DMS53 treated with DMSO at 0.1 percent for 48 hours (cell line): ENCODE measurements around the gene DTNB.

Experiments
- DNase-seq: peaks from one replicate; lab custom pipeline; 2025; ENCODE audit not compliant: unreplicated experiment; lab: John Stamatoyannopoulos, UW

The DTNB gene

GRCh38 chr2:25592766-25593292 is 80.5 kb downstream of the DTNB start:
- no peak for DNase-seq

- no peak for DNase-seq
These were observed 82.4 kb downstream of the DTNB start for GRCh38 chr2:25590921-25591505.

- no peak for DNase-seq
These were observed 83.6 kb downstream of the DTNB start for GRCh38 chr2:25589676-25590205.

- no peak for DNase-seq
These were observed 84.8 kb downstream of the DTNB start for GRCh38 chr2:25588576-25588975.

GRCh38 chr2:25587361-25587760 is 86.0 kb downstream of the DTNB start:
- no peak for DNase-seq

GRCh38 chr2:25586726-25587144 is 86.6 kb downstream of the DTNB start:
- DNase-seq = no peak

GRCh38 chr2:25585189-25585588 is 88.2 kb downstream of the DTNB start:
- no peak for DNase-seq

GRCh38 chr2:25582077-25582830 is 91.1 kb downstream of the DTNB start:
- DNase-seq = no peak

GRCh38 chr2:25576596-25576995 is 96.8 kb downstream of the DTNB start:
- no peak for DNase-seq

- no peak for DNase-seq
These were observed 100.7 kb downstream of the DTNB start for GRCh38 chr2:25572638-25573037.

GRCh38 chr2:25570161-25570845 is 103.1 kb downstream of the DTNB start:
- DNase-seq = no peak

- no peak for DNase-seq
These were observed 106.0 kb downstream of the DTNB start for GRCh38 chr2:25567406-25567805.

GRCh38 chr2:25566694-25567093 is 106.7 kb downstream of the DTNB start:
- DNase-seq = no peak

GRCh38 chr2:25566094-25566493 is 107.3 kb downstream of the DTNB start:
- no peak for DNase-seq

GRCh38 chr2:25561136-25561850 is 112.1 kb downstream of the DTNB start:
- DNase-seq = no peak

GRCh38 chr2:25559148-25559547 is 114.2 kb downstream of the DTNB start:
- no peak for DNase-seq

- DNase-seq = no peak
These were observed 115.1 kb downstream of the DTNB start for GRCh38 chr2:25558262-25558661.

GRCh38 chr2:25557179-25558036 is 116.0 kb downstream of the DTNB start:
- DNase-seq = no peak

- no peak for DNase-seq
These were observed 121.1 kb downstream of the DTNB start for GRCh38 chr2:25552318-25552717.

GRCh38 chr2:25551316-25551715 is 122.1 kb downstream of the DTNB start:
- DNase-seq = no peak
